Lung (tissue), 12 donors: Measurements from ENCODE around the gene ANKIB1. TPM values are rescaled to one million over a fixed set of nuclear protein-coding genes. Genes with fewer than 3 reads are reported as not detected.

Experiments
- ATAC-seq: fragments of 200-7000 bp; cut with Tn5 transposase; one replicate; pipeline ENCODE4 v1.9.1; 2020; ENCODE audit warnings: moderate number of reproducible peaks; ENCODE audit not compliant: insufficient read depth, low FRiP score
- DNase-seq, 3 donors: peaks; one replicate each; pipeline ENCODE4 v3.0.0-alpha.2; 2013 to 2017
- H3K27ac ChIP-seq, 2 donors: one replicate each; pipeline ENCODE4 v1.5.1; 2013; ENCODE audit warnings: mild to moderate bottlenecking in 2 of 2, moderate library complexity in 2 of 2, control low read depth in 1 of 2, inconsistent platforms in 1 of 2, low read depth in 1 of 2, low read length in 1 of 2
- H3K27me3 ChIP-seq, 3 donors: one replicate each; pipeline ENCODE4 v1.5.1; 2013; ENCODE audit warnings: low read length in 2 of 3; ENCODE audit not compliant: control insufficient read depth in 3 of 3, insufficient read depth in 3 of 3
- H3K36me3 ChIP-seq, 4 donors: one replicate each; pipeline ENCODE4 v1.5.1; 2013; ENCODE audit warnings: low read length in 4 of 4, mild to moderate bottlenecking in 1 of 4, moderate library complexity in 1 of 4; ENCODE audit not compliant: control insufficient read depth in 4 of 4, insufficient read depth in 4 of 4
- H3K4me1 ChIP-seq, 5 donors: one replicate each; pipeline ENCODE4 v1.5.1; 2013; ENCODE audit warnings: low read length in 5 of 5, mild to moderate bottlenecking in 2 of 5, moderate library complexity in 1 of 5; ENCODE audit not compliant: control insufficient read depth in 5 of 5, insufficient read depth in 5 of 5
- H3K4me3 ChIP-seq: one replicate; pipeline ENCODE4 v1.5.1; 2013; ENCODE audit warnings: mild to moderate bottlenecking, control low read depth, moderate library complexity
- H3K9ac ChIP-seq, 2 donors: one replicate each; pipeline ENCODE4 v1.5.1; 2013; ENCODE audit warnings: low read length in 2 of 2, control low read depth in 1 of 2; ENCODE audit not compliant: insufficient read depth in 1 of 2
- H3K9me3 ChIP-seq, 4 donors: one replicate each; pipeline ENCODE4 v1.5.1; 2013; ENCODE audit warnings: low read length in 3 of 4, mild to moderate bottlenecking in 1 of 4, moderate library complexity in 1 of 4; ENCODE audit not compliant: control insufficient read depth in 4 of 4, insufficient read depth in 3 of 4
- CTCF ChIP-seq: IDR thresholded peaks from 2 replicates; pipeline ENCODE4 v1.5.1; 2012; ENCODE audit warnings: mild to moderate bottlenecking; ENCODE audit errors: control extremely low read depth, extremely low read depth
- WGBS, 2 donors: extraction: QIAGEN DNeasy Blood & Tissue Kit; methylation state at CpG; one replicate each; pipeline ENCODE4 v1.1.7; 2013; 5-methylcytosine and 5-hydroxymethylcytosine counted together
- polyA plus RNA-seq, 2 donors: library from polyadenylated mRNA; stranded (reverse); fragments of 200-250 nt; gene quantifications; one replicate each; pipeline ENCODE4 v1.2.1, GENCODE V29; 2013
- total RNA-seq, 2 donors: library from RNA; depleted of rRNA in 1 of 2; stranded (reverse); fragments of >200 nt in 1 of 2; gene quantifications; one replicate each; pipeline ENCODE4 v1.2.1, GENCODE V29; 2014 to 2021
- donor health status: control.
- donor health status: control.
- donor health status: Bipolar disorder and iron deficiency.
- donor health status: healthy.
- donor health status: DM: yes; HTN: yes; CAD: no.

The ANKIB1 gene
- total and polyA plus RNA-seq, 4 donors: 9.4 to 47.0 (median 23.7) TPM

DNA sequence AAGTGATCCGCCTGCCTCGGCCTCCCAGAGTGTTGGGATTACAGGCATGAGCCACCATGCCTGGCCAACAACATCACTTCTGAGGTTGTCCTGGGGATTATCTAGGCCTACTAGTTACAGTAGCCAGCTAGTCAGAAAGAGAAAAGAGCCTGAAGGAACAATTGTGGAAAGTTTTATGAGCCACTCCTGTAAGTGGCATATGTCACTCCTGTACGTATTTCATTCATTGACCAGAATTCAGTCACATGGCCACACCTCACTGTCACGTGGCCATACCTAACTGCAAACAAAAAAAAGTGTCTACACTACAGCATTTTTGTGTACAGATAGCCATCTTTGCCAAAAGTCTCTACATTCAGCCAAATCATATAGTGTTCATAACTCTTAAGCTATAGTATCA, 85.7 kb downstream of the ANKIB1 start:
- H3K4me1 ChIP-seq: no peaks in the 10 kb centered on the region
- H3K9me3 ChIP-seq: no peaks in the 10 kb centered on the region
- ATAC-seq: no peak

DNA sequence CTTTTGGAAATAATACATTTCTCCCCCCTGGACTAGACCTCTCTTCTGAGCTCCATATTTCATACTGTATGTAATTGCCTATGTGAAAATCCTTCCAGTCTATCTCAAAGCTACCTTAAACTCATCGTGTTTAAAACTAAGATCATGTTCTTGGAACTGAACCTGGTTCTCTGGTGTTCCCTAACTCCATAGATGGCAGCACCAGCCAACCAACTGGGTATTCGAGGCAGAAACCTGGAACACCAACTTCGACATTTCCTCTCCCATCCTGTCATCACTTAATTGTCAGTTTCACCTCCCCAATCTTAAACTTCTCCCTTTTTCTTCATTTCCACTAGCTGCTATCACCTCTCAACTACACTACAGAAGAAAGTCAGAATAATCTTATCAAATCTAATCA, 87.0 kb downstream of the ANKIB1 start:
- ATAC-seq (no peak), DNase-seq (no peak)
- no peak overlapping the region for H3K4me3 ChIP-seq
- peaks cover 1 to 9% (median 7%) of the 10 kb centered on the region in 4 donors for H3K36me3 ChIP-seq
- no peak overlapping the region for H3K27ac ChIP-seq
- no peak for TF ChIP-seq CTCF
- no peaks in the 10 kb centered on the region for H3K27me3 ChIP-seq
- no peak overlapping the region for H3K9ac ChIP-seq
- H3K9me3 ChIP-seq: no peaks in the 10 kb centered on the region
- 91 to 95% methylated on average over 3 of the region's 3 CpGs for WGBS, 2 donors
- no peaks in the 10 kb centered on the region for H3K4me1 ChIP-seq

More for the DNA sequence above, 85.7 kb downstream of the ANKIB1 start:
- Histone ChIP-seq H3K27ac (no peak overlapping the region), H3K9ac (no peak overlapping the region), H3K36me3 (peaks cover 2 to 12% (median 7%) of the 10 kb centered on the region in 4 donors), H3K27me3 (no peaks in the 10 kb centered on the region), H3K4me3 (no peak overlapping the region)
- WGBS, 2 donors: 96% methylated on average over 4 of the region's 4 CpGs
- TF ChIP-seq CTCF: no peak
- DNase-seq: no peak

- H3K4me3 ChIP-seq: no peak overlapping the region
- no peak for TF ChIP-seq CTCF
Measured at GRCh38 chr7:92333866-92334265, 88.1 kb downstream of the ANKIB1 start.

DNA sequence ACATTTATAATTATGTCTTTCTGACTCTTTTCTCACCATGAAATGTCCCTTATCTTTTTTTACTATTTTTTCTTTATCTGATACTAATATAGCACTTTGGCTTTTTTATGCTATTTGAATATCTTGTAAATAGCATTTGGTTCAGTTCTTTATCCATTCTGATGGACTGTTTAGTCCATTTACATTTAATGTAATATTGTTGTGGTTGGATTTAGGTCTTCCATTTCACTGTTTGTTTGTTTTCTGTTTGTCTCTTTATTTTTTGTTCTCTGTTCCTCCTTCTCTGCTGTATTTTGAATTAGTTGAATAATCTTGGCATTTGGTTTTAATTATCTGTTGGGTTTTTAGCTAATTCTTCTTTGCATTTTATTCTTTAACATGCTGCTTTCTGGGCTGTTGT, 89.8 kb downstream of the ANKIB1 start:
- Histone ChIP-seq H3K36me3 (peaks cover 1 to 5% (median 4%) of the 10 kb centered on the region in 4 donors), H3K4me3 (no peak overlapping the region), H3K4me1 (no peaks in the 10 kb centered on the region), H3K9me3 (no peaks in the 10 kb centered on the region), H3K9ac (no peak overlapping the region), H3K27me3 (no peaks in the 10 kb centered on the region), H3K27ac (no peak overlapping the region)
- no peak for DNase-seq
- TF ChIP-seq CTCF: no peak
- ATAC-seq: no peak

More at GRCh38 chr7:92333866-92334265, 88.1 kb downstream of the ANKIB1 start:
- Histone ChIP-seq H3K9ac (no peak overlapping the region), H3K36me3 (peaks cover 1 to 9% (median 7%) of the 10 kb centered on the region in 4 donors), H3K4me1 (no peaks in the 10 kb centered on the region), H3K9me3 (no peaks in the 10 kb centered on the region), H3K27me3 (no peaks in the 10 kb centered on the region), H3K27ac (no peak overlapping the region)
- DNase-seq (no peak), ATAC-seq (no peak)
